Amniotic stem cell (primary cell): Measurements from ENCODE around the gene PIK3CA.

Experiments used
- DNase-seq: peaks from one replicate; lab custom pipeline; 2025; lab: John Stamatoyannopoulos, UW

Gene PIK3CA

DNA sequence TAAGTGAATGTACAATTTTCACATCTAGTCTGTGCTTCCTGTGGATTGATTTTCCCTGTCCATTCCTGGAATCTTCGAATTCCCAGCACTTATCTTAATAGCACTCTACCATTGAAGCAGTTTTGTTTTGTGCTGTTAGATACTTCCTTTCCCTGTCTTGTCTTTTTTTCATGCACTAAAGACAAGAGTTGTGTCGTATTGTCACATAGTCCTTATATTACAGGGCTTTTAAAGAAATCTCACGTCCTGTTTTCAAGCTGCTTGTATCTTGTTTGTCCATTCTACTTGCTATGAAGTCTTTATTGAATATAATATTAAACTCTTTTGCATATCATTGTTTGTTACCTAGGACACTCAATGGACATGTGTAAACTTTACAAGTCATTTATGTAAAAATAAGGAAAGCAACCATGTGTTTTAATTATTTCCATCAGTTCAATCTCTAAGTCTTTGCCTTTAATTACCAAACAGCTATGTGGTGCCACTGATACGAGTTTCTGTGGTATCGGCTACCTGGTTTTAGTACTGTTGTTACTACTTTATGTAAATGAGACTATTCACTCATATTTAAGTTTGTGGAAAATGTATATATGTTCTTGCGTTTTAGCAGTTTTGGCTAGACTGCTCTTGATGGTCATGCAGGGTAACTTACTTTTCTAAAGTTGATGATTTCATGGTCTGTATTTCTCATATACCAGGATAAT lies 10.3 kb downstream of the PIK3CA start:
- DNase-seq: no peak

DNA sequence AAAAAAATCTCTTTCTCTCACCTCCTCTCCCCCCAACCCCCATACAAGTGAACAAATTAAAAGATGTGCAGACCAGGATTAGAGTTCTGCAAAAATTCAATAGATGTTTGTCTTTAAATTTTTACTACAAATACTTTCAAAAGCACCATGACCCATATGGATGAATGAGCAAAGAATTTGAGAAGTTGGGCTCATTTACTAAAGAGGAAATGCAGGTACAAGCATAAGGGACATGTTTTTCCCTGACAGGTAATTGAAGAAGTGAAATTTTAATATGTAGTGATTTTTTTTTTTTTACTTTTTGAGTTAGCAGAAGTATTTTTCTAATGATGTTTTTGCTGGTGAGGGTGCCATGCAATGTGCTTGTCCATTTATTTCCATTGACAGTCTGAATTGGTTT lies 15.3 kb downstream of the PIK3CA start:
- DNase-seq: no peak

DNA sequence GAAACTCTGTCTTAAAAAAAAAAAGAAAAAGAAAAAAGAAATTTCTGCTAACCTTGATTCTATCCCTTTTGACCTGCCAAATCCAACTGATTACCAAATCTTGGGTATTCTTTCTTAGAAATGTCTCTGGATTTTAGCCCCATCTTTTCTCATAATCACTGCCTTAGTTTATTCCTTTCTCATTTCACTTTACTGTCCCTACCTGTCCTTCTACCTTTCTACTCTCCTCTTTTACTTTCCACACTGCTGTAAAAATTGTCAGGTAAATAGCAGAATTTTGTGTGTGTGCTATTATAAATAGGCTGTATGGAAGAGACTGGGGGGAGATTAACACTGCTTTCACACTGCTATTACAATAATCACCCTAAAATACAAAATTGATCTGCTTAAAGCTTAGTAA lies 16.7 kb downstream of the PIK3CA start:
- no peak for DNase-seq

DNA sequence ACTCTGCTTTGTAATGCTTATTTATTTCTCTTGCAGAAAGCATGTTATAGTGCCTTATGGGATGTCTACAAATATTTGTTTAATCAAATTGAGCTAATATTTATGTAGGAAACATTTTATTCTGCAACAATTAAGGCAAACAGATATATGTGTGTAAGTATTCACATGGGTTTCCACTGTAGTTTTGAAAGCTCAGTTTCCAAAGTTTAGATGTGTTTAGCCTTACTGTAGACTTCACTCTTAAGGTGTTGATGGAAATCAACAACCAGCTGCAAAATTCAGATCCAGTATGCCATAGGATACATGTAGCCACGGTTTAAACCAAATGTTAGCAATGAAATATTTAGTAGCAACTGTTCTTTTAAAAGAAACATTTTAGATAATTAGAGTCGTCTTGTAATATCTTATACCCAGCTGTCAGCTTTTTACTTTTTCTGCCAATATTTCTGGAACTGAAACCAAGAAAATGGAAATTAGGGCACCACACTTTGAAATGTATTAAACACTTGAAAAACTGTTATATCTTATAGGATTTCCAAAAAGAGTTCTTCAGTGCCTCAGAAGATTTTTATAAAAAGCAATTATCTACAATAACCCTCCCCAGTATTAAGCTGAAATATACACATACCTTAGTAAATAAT lies 18.5 kb downstream of the PIK3CA start:
- no peak for DNase-seq

DNA sequence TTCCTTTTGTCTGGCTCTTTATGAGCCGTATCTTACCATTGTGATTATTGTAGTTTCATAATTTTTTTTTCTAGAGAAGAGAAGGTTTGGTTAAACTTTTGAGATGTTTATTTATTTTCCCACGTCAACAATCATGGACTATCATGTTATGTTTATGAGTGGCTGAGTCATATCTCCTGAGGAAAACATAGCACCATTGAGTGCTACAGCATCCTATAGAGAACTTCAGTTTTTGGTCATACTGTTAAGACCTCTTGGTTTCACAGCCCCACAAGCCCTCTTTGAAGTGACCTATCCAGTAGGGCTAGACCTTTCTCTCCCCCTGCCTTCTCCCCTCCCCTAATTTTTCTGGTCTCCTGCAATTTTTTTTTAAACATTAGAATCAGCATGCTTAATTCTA lies 20.8 kb downstream of the PIK3CA start:
- DNase-seq: no peak

DNA sequence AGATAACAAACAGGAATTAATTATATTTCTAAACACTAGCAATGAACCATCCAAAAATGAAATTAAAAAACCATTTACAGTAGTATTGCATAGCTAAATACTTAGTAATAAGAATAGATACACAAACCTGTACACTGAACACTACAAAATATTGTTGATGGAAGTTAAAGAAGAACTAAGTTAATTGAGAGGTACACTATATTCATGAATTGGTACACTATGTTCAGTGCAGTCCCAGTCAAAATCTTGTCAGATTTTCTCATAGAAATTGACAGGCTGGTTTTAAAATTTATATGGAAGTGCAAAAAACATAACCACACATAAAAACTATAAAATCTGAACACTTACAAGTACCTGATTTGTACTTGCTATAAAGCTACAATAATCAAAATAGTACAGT lies 24.4 kb downstream of the PIK3CA start:
- no peak for DNase-seq

DNA sequence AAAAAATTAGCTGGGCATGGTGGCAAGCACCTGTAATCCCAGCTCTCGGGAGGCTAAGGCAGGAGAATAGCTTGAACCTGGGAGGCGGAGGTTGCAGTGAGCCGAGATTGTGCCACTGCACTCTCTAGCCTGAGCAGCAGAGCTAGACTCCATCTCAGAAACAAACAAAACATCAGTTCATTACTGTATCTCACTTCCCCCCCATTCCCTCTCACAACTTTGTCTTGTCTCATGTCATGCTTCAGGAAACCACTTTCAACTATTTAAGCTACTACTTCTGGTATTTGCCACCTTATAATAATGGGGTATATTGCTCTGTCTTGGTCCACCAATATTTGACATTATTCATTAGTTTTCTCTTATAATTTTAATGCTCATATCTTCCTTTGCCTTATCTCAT lies 26.2 kb downstream of the PIK3CA start:
- DNase-seq: no peak

DNA sequence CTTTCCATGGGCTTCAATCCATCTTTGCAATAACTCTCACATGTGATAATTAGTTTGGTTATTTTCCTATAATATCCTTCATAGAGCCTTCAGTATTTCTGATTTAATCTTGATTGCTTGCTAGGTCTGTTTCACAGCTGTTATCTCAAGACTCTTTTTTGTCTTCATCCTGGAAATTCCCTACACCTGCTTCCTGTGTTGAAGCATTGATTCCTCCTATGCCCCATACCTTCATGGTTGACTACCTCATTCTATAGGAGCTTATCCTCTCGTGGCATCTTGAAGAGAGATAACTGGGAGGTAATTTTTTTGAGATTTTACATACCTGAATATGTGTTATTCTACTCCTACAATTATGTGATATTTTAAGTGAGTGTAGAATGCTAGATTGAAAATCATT lies 26.7 kb downstream of the PIK3CA start:
- no peak for DNase-seq

DNA sequence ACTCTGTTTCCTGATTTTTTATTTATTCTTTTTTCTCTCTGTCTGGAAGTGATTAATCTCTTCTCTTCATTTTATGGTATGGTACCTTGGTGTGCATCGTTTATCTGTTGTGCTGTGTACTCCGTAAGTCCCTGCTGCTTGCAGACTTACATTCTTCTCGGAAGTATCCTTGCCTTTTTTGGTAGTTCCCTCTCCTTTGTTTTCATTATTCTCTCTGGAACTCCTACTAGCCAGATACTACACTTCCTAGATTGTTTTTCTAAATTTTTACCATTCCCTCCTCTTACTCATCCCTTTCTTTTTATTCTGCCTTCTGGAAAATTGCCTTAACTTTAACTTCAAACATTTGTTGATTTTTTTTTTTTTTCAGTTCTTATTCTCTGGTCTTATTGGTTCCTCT lies 27.2 kb downstream of the PIK3CA start:
- DNase-seq: no peak

DNA sequence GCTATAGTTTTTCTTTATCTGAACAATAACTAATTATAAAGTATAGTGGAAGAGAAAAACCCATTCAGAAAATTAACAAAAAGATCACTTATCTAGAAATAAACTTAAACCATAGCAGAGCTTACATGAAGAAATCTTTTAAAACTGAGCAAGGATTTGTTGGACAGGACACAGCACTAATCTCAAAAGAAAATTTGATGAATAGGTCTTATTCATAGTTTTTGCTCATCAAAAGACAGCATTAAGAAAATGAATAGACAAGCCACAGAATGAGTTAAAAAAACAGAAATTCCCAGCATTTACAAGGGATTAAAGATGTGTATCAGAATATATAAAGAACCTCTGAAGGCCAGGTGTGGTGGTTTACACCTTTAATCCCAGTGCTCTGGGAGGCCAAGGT lies 29.5 kb downstream of the PIK3CA start:
- DNase-seq: no peak

DNA sequence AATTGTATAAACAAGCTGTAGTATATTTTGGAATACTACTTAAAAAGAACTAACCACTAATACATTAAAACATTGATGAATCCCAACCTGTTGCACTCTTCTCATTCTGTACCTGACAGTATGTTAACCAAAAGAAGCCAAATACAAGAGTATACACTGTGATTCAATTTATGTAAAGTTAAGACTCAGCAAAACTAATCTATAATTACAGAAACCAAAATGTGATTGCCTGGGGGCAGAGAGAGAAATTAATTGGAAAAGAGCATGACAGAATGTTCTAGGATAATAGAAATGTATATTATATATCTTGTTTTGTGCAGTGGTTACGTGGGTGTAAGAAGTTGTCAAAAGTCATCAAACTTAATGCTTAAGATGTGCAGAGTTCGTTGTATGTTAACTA lies 31.1 kb downstream of the PIK3CA start:
- DNase-seq: no peak

DNA sequence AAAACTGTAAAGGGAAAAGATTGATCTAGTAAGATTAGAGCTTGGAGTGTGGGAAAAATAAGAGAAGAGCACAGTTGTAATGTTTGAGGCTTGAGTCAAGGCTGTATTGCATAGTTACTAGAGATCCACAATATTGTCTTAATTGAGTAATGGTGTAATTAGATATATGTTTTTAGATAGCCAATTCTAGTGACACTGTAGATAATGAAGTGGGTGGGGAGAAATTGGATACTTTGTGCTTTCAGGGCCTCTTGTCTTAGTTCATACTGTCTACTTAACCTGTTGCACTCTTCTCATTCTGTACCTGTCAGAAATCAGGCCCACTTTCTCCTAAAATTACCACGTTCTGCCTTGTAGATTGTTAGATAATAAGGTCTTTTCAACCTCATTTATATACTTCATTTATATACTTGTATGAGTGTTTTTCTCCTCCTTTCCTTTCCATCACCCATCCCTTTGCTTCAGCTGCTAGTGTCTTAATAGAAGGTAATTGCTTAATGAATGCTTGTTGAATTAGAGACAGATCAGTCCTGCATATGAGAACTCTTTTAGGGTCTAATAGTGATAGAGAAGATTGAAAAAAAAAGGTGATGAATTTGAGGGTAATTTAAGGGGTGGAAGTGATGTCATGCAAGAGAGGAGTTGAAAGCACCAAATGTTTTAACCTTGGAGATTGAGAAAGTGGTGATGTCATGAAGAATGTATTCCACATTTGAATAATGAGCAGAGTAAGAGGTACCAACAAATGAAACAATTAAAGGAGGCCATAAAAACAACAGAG lies 32.0 kb downstream of the PIK3CA start:
- DNase-seq: no peak

DNA sequence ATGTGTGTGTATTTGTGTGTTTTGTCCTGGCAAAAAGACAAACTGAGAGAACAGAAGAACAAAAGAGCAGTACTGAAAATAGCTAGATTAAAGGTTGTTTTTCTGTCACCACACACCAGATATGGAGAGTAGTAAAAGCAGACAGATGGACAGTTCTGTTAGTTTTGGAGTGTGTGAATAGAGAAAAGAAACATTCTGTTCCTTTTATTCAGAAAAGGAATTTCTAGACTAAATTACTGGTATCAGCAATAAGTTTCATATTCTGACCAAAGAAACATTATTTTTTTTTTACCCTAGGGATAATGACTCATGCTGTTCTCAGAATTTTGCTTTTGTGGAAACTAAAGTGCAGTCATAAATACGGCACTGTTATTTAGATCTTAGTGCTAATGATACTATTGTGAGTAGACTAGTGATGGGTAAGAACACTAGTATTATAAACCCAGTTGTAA lies 32.9 kb downstream of the PIK3CA start:
- DNase-seq: no peak

DNA sequence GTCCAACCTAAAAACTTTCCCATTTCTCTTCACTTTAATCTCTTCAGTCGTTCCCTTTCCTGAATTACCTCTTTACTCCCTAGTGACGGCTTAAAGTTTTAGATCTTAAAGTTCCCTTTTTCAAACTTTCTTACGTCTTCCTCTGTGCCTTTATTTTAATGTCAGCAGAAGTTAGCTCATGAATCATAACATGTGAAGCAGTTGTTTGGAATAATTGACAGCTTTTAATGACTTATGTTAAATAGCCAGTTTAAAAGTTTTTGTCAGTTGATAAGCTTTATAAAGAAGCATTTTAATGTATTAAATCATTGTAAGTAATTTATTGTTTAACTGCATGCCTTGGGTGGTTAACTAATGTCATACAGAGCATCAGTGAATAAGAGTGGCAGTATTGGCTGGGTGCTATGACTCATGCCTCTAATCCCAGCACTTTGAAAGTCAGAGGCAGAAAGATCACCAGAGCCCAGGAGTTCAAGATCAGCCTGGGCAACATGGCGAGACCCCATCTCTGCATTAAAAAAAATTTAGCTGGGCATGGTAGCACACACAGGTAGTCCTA lies 33.9 kb downstream of the PIK3CA start:
- no peak for DNase-seq

DNA sequence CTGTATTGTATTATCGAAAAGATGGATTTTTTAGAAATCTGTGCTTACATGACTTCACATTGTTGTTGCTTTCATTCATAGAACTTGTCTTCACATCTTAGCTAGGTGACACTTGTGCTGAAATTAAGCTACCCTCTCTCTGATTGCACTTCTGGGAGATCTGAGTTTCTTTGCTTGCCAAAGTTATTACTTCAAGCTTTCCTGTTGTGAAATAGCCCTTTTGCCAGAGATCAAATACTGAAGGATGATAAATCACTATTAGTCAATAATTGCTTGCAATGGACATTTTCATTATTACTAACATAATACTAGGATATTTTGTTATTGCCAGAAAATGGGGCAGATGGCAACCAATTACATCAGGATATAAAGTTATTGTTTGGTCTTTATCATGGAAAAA lies 34.7 kb downstream of the PIK3CA start:
- no peak for DNase-seq

DNA sequence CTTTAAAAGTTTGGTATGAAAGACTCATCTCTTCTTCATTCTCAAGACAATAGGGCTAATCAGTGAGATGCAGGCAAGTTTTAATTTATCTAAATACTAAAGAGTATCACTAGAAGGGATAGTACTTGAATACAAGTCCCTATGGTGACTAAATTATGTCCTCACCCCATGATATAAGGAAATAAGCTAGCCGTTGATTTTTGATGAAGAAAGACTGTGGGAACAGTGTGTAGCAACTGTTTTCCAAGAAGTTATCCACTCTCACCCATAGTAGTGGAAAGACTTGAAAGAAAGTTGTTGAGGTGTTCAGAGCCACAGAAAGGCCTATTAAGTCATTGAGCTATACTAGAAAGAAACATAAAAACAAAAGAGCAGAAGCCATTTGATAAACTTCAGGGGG lies 36.7 kb downstream of the PIK3CA start:
- DNase-seq: no peak

DNA sequence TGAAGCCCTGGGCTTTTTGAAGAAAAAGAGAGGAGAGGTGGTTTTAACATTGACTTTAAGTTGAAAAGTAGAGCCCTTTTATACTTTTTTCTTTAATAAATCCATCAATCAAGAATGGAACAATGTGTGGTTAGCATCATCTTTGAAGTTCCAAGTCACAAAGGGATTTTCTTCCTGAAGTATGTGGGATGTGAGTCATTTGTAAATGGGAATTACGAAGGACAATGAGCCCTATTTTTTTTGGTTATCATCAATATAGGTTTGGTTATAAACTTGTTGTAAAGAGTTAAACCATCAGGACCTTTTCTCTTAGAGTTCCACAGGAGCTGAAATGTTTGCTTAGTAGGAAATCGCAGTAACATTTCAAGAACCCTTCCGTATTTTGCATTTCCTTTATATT lies 38.3 kb downstream of the PIK3CA start:
- no peak for DNase-seq

DNA sequence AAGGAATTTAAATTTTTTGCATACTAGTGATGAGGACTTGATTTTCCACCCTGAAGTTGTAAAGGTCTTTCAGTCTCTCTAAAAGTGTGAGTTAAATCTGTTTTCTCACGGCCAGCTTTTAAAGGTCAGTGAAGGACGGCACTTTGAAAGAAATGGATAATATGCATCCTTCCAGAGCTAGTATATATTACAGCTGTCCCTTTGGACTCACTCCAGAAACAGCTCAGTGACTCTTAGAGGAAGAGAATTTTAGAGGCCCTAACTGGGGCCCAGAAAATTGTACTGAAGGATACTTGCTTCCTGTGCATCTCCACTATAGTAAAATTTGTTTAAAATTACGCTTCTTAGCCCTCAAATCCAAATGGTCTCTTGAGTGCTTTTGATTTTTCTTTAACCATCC lies 41.6 kb downstream of the PIK3CA start:
- DNase-seq: no peak

DNA sequence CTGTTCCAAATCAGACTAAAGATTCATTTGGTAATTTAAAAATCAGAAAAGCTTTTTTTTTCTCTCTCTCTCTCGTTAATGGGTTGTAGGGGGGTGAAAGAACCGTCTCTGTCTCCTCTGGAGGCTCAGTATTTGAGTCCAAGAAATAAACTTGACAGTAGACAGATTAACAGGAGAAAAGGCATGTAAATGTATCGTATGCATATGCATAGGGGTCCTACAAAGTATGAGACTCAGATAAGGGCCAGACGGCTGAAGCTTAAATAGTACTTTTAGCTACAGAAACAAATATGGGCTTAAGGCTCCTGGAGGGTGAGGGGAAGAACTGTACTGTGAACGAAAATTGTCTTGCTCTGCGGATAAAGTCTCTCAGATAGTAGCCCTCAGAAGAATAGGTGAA lies 42.4 kb downstream of the PIK3CA start:
- no peak for DNase-seq

DNA sequence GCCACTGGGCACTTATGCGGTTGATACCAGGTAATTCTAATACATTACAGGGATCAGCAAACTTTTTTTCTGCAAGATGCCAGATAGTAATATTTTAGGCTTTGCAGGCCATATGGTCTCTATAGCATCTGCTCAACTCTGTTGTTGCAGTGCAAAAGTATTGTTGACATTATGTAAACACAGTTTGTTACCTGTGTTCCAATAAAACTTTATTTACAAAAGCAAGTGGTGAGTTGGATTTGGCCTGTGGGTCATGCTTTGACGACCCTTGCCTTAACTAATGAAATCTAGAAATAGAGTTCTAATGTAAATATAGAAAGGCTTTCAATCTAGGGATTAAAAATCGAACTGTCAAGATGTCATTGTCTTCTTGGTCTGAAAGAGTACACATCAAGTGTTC lies 44.4 kb downstream of the PIK3CA start:
- no peak for DNase-seq

DNA sequence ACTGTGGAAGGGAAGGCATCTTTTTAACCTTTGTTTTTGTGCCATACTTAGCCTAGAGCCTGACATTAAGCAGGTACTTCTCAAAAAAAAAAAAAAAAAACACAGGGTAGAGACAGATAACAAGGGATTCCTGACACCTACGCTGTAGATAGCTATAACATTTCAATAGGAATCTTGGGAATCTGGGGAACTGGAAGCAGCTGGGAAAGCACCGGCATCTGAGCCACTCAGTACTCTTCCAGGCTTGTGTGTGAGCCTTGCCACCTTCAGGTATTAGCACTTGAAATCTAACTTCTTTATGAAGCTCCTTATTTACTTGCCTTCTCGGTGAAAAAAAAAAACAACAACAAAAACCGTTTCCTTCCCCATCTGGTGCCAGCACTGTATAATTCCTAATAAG lies 46.8 kb downstream of the PIK3CA start:
- DNase-seq: no peak

DNA sequence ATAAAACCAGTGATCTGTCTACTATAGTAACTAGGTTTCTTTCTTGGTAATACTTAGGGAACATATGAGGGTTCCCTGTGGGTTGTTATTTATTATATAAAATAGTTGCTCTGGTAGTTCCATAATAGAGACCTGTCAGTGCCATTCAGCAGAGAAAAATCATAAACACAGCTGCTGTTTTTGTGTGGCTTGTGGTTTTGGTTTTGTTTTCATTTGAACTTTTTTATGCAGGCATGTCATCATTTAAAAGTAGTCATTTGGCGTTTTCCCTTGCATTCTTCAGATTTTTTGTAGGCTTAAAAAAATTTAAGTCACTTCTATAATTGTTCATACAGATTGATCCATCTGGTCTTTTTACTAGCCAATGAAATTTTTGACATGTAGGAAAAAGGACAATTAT lies 47.9 kb downstream of the PIK3CA start:
- DNase-seq: no peak

DNA sequence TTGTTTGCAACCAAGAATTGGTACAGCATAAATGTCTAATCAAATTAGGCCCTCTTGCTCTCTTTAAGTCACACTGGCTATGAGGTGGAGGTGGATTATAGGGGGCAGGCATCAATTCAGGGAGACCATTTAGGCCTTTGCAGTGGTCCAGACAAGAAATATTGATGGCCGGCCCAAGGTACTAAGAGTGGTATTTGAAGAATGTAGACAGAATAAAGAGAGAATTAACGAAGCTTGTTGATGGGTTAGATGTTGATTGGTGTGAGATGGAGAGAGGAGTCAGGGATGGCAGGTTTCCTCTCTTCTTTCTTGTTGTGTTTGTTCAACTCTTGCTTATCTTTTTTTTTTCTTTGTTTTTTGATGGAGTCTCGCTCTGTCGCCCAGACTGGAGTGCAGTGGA lies 48.5 kb downstream of the PIK3CA start:
- DNase-seq: no peak
